SK-N-SH treated with all-trans-retinoic acid at 6 μM for 48 hours (cell line): ENCODE measurements around the gene PAIP2.

Experiments used
- ARNTL ChIP-seq: fragments of 450-650 bp; formaldehyde crosslinking; IDR thresholded peaks from 2 replicates; pipeline ENCODE4 v1.5.0; 2020; ENCODE audit warnings: low read depth, mild to moderate bottlenecking, moderate library complexity, borderline replicate concordance
- CSDC2 ChIP-seq: fragments of 250-450 bp; sonication (Bioruptor Pico); IDR thresholded peaks from 2 replicates; pipeline ENCODE4 v1.5.0; 2020; ENCODE audit warnings: mild to moderate bottlenecking, moderate library complexity
- OSR1 ChIP-seq: fragments of 250-450 bp; sonication (Bioruptor Pico); IDR thresholded peaks from 2 replicates; pipeline ENCODE4 v1.8.0; 2022; ENCODE audit warnings: moderate library complexity, mild to moderate bottlenecking, inconsistent platforms
- PATZ1 ChIP-seq: fragments of 250-450 bp; sonication (Bioruptor Pico); IDR thresholded peaks from 2 replicates; pipeline ENCODE4 v1.8.0; 2020; ENCODE audit warnings: mild to moderate bottlenecking, moderate library complexity, borderline replicate concordance
- SNAI2 ChIP-seq: fragments of 250-450 bp; sonication (Bioruptor Pico); IDR thresholded peaks from 2 replicates; pipeline ENCODE4 v1.5.0; 2020; ENCODE audit warnings: mild to moderate bottlenecking, moderate library complexity
- TCF4 ChIP-seq: fragments of 250-450 bp; sonication (Bioruptor Pico); IDR thresholded peaks from 2 replicates; pipeline ENCODE4 v1.8.0; 2021; ENCODE audit warnings: mild to moderate bottlenecking, moderate library complexity, borderline replicate concordance
- TSHZ2 ChIP-seq: fragments of 250-450 bp; sonication (Bioruptor Pico); IDR thresholded peaks from 2 replicates; pipeline ENCODE4 v1.5.0; 2020; ENCODE audit warnings: mild to moderate bottlenecking, moderate library complexity
- ZNF8 ChIP-seq: fragments of 450-650 bp; formaldehyde crosslinking; IDR thresholded peaks from 2 replicates; pipeline ENCODE4 v1.5.0; 2020; ENCODE audit warnings: mild to moderate bottlenecking, moderate library complexity

- TF ChIP-seq TSHZ2: no peak
- no peak for TF ChIP-seq TCF4 (CRISPR knock-in tag)
- TF ChIP-seq ARNTL (CRISPR knock-in tag): no peak
- no peak for TF ChIP-seq CSDC2 (CRISPR knock-in tag)
- TF ChIP-seq PATZ1 (CRISPR knock-in tag): no peak
- TF ChIP-seq ZNF8 (CRISPR knock-in tag): no peak
- no peak for TF ChIP-seq OSR1 (CRISPR knock-in tag)
- no peak for TF ChIP-seq SNAI2 (CRISPR knock-in tag)
Measured at GRCh38 chr5:139402561-139403158, 61.0 kb downstream of the PAIP2 start.
